Measurements from ENCODE around the gene GRM5.

Gene GRM5

GRCh38 chr11:88569342-88569741 is 496.4 kb downstream of the GRM5 start:
- Histone ChIP-seq H3K4me1 (ENCODE audit: insufficient read depth, low read length) (peaks cover 6% of the 10 kb centered on the region; the same call in 1 of the 2 replicates), H3K9ac (ENCODE audit: low read depth, low read length) (no peak overlapping the region), H3K9me3 (ENCODE audit: control insufficient read depth, insufficient read depth, low read length) (no peaks in the 10 kb centered on the region), H3K36me3 (ENCODE audit: insufficient read depth, low read length) (no peaks in the 10 kb centered on the region)

GRCh38 chr11:88555829-88556202 is 510.0 kb downstream of the GRM5 start:
- Histone ChIP-seq H3K36me3 (ENCODE audit: insufficient read depth, low read length) (no peaks in the 10 kb centered on the region), H3K9ac (ENCODE audit: low read depth, low read length) (no peak overlapping the region), H3K9me3 (ENCODE audit: control insufficient read depth, insufficient read depth, low read length) (no peaks in the 10 kb centered on the region), H3K4me1 (ENCODE audit: insufficient read depth, low read length) (no peaks in the 10 kb centered on the region)

GRCh38 chr11:88555018-88555828 is 510.6 kb downstream of the GRM5 start:
- H3K9ac ChIP-seq (ENCODE audit: low read depth, low read length), result no peak overlapping the region
- H3K9me3 ChIP-seq (ENCODE audit: control insufficient read depth, insufficient read depth, low read length), result no peaks in the 10 kb centered on the region
- no peaks in the 10 kb centered on the region for H3K36me3 ChIP-seq (ENCODE audit: insufficient read depth, low read length)
- H3K4me1 ChIP-seq (ENCODE audit: insufficient read depth, low read length), result no peaks in the 10 kb centered on the region

- Histone ChIP-seq H3K36me3 (ENCODE audit: insufficient read depth, low read length) (no peaks in the 10 kb centered on the region), H3K4me1 (ENCODE audit: insufficient read depth, low read length) (no peaks in the 10 kb centered on the region), H3K9me3 (ENCODE audit: control insufficient read depth, insufficient read depth, low read length) (no peaks in the 10 kb centered on the region), H3K9ac (ENCODE audit: low read depth, low read length) (no peak overlapping the region)
Observed at GRCh38 chr11:88553204-88553603, 512.6 kb downstream of the GRM5 start.

- H3K36me3 ChIP-seq (ENCODE audit: insufficient read depth, low read length), result no peaks in the 10 kb centered on the region
- H3K9ac ChIP-seq (ENCODE audit: low read depth, low read length), result no peak overlapping the region
- no peaks in the 10 kb centered on the region for H3K4me1 ChIP-seq (ENCODE audit: insufficient read depth, low read length)
- H3K9me3 ChIP-seq (ENCODE audit: control insufficient read depth, insufficient read depth, low read length), result no peaks in the 10 kb centered on the region
Observed at GRCh38 chr11:88552379-88553062, 513.3 kb downstream of the GRM5 start.

GRCh38 chr11:88544656-88545280 is 521.0 kb downstream of the GRM5 start:
- Histone ChIP-seq H3K9ac (ENCODE audit: low read depth, low read length) (no peak overlapping the region), H3K4me1 (ENCODE audit: insufficient read depth, low read length) (0 out of 2 replicates have a peak, but pooled peaks cover 3% of the 10 kb centered on the region), H3K36me3 (ENCODE audit: insufficient read depth, low read length) (no peaks in the 10 kb centered on the region), H3K9me3 (ENCODE audit: control insufficient read depth, insufficient read depth, low read length) (no peaks in the 10 kb centered on the region)

GRCh38 chr11:88543902-88544655 is 521.7 kb downstream of the GRM5 start:
- Histone ChIP-seq H3K9ac (ENCODE audit: low read depth, low read length) (no peak overlapping the region), H3K9me3 (ENCODE audit: control insufficient read depth, insufficient read depth, low read length) (no peaks in the 10 kb centered on the region), H3K4me1 (ENCODE audit: insufficient read depth, low read length) (0 out of 2 replicates have a peak, but pooled peaks cover 3% of the 10 kb centered on the region), H3K36me3 (ENCODE audit: insufficient read depth, low read length) (no peaks in the 10 kb centered on the region)

GRCh38 chr11:88541006-88541405 is 524.8 kb downstream of the GRM5 start:
- Histone ChIP-seq H3K9ac (ENCODE audit: low read depth, low read length) (no peak overlapping the region), H3K4me1 (ENCODE audit: insufficient read depth, low read length) (0 out of 2 replicates have a peak, but pooled peaks cover 3% of the 10 kb centered on the region), H3K36me3 (ENCODE audit: insufficient read depth, low read length) (no peaks in the 10 kb centered on the region), H3K9me3 (ENCODE audit: control insufficient read depth, insufficient read depth, low read length) (no peaks in the 10 kb centered on the region)

- no peak overlapping the region for H3K9ac ChIP-seq (ENCODE audit: low read depth, low read length)
- no peaks in the 10 kb centered on the region for H3K36me3 ChIP-seq (ENCODE audit: insufficient read depth, low read length)
- no peaks in the 10 kb centered on the region for H3K9me3 ChIP-seq (ENCODE audit: control insufficient read depth, insufficient read depth, low read length)
- H3K4me1 ChIP-seq (ENCODE audit: insufficient read depth, low read length), result no peaks in the 10 kb centered on the region
Observed at GRCh38 chr11:88538098-88538497, 527.7 kb downstream of the GRM5 start.

- Histone ChIP-seq H3K9ac (ENCODE audit: low read depth, low read length) (no peak overlapping the region), H3K9me3 (ENCODE audit: control insufficient read depth, insufficient read depth, low read length) (no peaks in the 10 kb centered on the region)
Observed at GRCh38 chr11:88537613-88538012, 528.2 kb downstream of the GRM5 start.

GRCh38 chr11:88536616-88537265 is 529.0 kb downstream of the GRM5 start:
- no peaks in the 10 kb centered on the region for H3K36me3 ChIP-seq (ENCODE audit: insufficient read depth, low read length)
- no peaks in the 10 kb centered on the region for H3K9me3 ChIP-seq (ENCODE audit: control insufficient read depth, insufficient read depth, low read length)
- H3K4me1 ChIP-seq (ENCODE audit: insufficient read depth, low read length), result no peaks in the 10 kb centered on the region
- no peak overlapping the region for H3K9ac ChIP-seq (ENCODE audit: low read depth, low read length)

More at GRCh38 chr11:88537613-88538012, 528.2 kb downstream of the GRM5 start:
- no peaks in the 10 kb centered on the region for H3K4me1 ChIP-seq (ENCODE audit: insufficient read depth, low read length)
- no peaks in the 10 kb centered on the region for H3K36me3 ChIP-seq (ENCODE audit: insufficient read depth, low read length)

- Histone ChIP-seq H3K4me1 (ENCODE audit: insufficient read depth, low read length) (no peaks in the 10 kb centered on the region), H3K9ac (ENCODE audit: low read depth, low read length) (no peak overlapping the region), H3K36me3 (ENCODE audit: insufficient read depth, low read length) (no peaks in the 10 kb centered on the region), H3K9me3 (ENCODE audit: control insufficient read depth, insufficient read depth, low read length) (no peaks in the 10 kb centered on the region)
Observed at GRCh38 chr11:88535916-88536547, 529.8 kb downstream of the GRM5 start.

GRCh38 chr11:88535266-88535665 is 530.5 kb downstream of the GRM5 start:
- H3K4me1 ChIP-seq (ENCODE audit: insufficient read depth, low read length), result no peaks in the 10 kb centered on the region
- no peaks in the 10 kb centered on the region for H3K36me3 ChIP-seq (ENCODE audit: insufficient read depth, low read length)
- H3K9ac ChIP-seq (ENCODE audit: low read depth, low read length), result no peak overlapping the region
- H3K9me3 ChIP-seq (ENCODE audit: control insufficient read depth, insufficient read depth, low read length), result no peaks in the 10 kb centered on the region

Measured in ES-I3 (cell line).